Ovary (tissue), 3 donors: ENCODE measurements around the gene DDX24.

Experiments
- CTCF ChIP-seq, 3 donors: fragments of 450-650 bp in 2 of 3; fragments of 200-600 bp in 1 of 3; IDR thresholded peaks; one replicate each; pipeline versions ENCODE4 v1.5.1 to v1.8.0; 2016 to 2022; ENCODE audit warnings: antibody characterized with exemption in 3 of 3, mild to moderate bottlenecking in 1 of 3
- EP300 ChIP-seq: sonication (generic); formaldehyde crosslinking; IDR thresholded peaks from one replicate; pipeline ENCODE4 v1.6.1; 2017; ENCODE audit warnings: antibody characterized with exemption
- POLR2A ChIP-seq: fragments of 450-650 bp; IDR thresholded peaks from one replicate; pipeline ENCODE4 v1.6.1; 2017; ENCODE audit warnings: antibody characterized with exemption, mild to moderate bottlenecking, moderate library complexity
- donor health status: DM: no; HTN: no; CAD: no.

GRCh38 chr14:94036313-94037167 lies 44.5 kb downstream of the DDX24 start:
- TF ChIP-seq CTCF (IDR thresholded peaks at IDR 0.05) (peak; percentile 25 to 63 (median 41)), POLR2A (no peak), EP300 (no peak)
